Right lobe of liver (tissue), 6 donors: ENCODE results near the gene ADAM10. TPM values are rescaled to one million over a fixed set of nuclear protein-coding genes. Genes with fewer than 3 reads are reported as not detected.

Source experiments
- ATAC-seq, 4 donors: fragments of 200-7000 bp; cut with Tn5 transposase; one replicate each; pipeline ENCODE4 v1.9.1; 2020; ENCODE audit warnings: mild to moderate bottlenecking in 4 of 4, moderate library complexity in 4 of 4
- DNase-seq, 3 donors: peaks; one replicate each; pipeline ENCODE4 v3.0.0-alpha.2; 2020
- H3K27ac ChIP-seq, 3 donors: fragments of 200-600 bp; one replicate each; pipeline ENCODE4 v1.8.0; 2022
- H3K27me3 ChIP-seq, 2 donors: fragments of 200-600 bp; one replicate each; pipeline ENCODE4 v1.8.0; 2022
- H3K36me3 ChIP-seq, 4 donors: fragments of 200-600 bp; sonication (generic) in 1 of 4; one replicate each; pipeline versions ENCODE4 v1.5.1 to v1.8.0; 2017 to 2022; ENCODE audit warnings: control low read depth in 1 of 4
- H3K4me1 ChIP-seq, 4 donors: fragments of 200-600 bp; sonication (generic) in 1 of 4; one replicate each; pipeline versions ENCODE4 v1.5.1 to v1.8.0; 2017 to 2022; ENCODE audit warnings: control low read depth in 1 of 4
- H3K4me3 ChIP-seq, 3 donors: fragments of 200-600 bp; one replicate each; pipeline ENCODE4 v1.8.0; 2022
- H3K9me3 ChIP-seq, 4 donors: fragments of 200-600 bp; sonication (generic) in 1 of 4; one replicate each; pipeline versions ENCODE4 v1.5.1 to v1.8.0; 2017 to 2022; ENCODE audit warnings: control low read depth in 1 of 4
- CTCF ChIP-seq, 4 donors: fragments of 200-600 bp in 3 of 4; fragments of 450-650 bp in 1 of 4; IDR thresholded peaks; one replicate each; pipeline versions ENCODE4 v1.5.1 to v1.8.0; 2016 to 2022; ENCODE audit warnings: antibody characterized with exemption in 4 of 4, mild to moderate bottlenecking in 2 of 4
- POLR2A ChIP-seq: fragments of 450-650 bp; IDR thresholded peaks from one replicate; pipeline ENCODE4 v1.6.1; 2017; ENCODE audit warnings: antibody characterized with exemption, mild to moderate bottlenecking
- WGBS: methylation state at CpG from one replicate; pipeline ENCODE4 v1.1.6; 2018; ENCODE audit warnings: low coverage, low lambda C conversion rate; ENCODE audit not compliant: insufficient coverage; ENCODE audit errors: missing lambda C conversion rate; 5-methylcytosine and 5-hydroxymethylcytosine counted together
- intact Hi-C, 2 donors: fragments of 100-400 bp; cut with DNase I; formaldehyde crosslinking; loops; one replicate each; pipeline versions ENCODE4 v1.11.2 to v1.14.1; 2022
- small RNA-seq, 2 experiments: library from RNA; depleted of rRNA; stranded (forward); fragments of <200 nt; gene quantifications; one replicate each; pipeline ENCODE3, GENCODE V24; 2016
- total RNA-seq, 6 experiments: library from RNA; depleted of rRNA in 2 of 6; stranded (reverse); fragments of >200 nt in 2 of 6; fragmentation: NEBNext Ultra II Directional in 3 of 6; extraction: Animal tissue kit (Norgen Biotek cat#: 25700) in 3 of 6; gene quantifications; one replicate each; pipeline versions ENCODE4 v1.1.0 to v1.2.4, GENCODE V29; 2016 to 2023
- donor health status: DM: no; HTN: yes; CAD: no.
- donor health status: DM: no; HTN: no; CAD: no.
- donor health status: DM: no; HTN: no; CAD: no.
- donor health status: DM: no; HTN: yes; CAD: no.
- donor health status: DM: no; HTN: yes; CAD: no.

ADAM10 gene
- total RNA-seq, 6 experiments from 2014 or later: 24.1 to 78.1 (median 43.3) TPM

DNA sequence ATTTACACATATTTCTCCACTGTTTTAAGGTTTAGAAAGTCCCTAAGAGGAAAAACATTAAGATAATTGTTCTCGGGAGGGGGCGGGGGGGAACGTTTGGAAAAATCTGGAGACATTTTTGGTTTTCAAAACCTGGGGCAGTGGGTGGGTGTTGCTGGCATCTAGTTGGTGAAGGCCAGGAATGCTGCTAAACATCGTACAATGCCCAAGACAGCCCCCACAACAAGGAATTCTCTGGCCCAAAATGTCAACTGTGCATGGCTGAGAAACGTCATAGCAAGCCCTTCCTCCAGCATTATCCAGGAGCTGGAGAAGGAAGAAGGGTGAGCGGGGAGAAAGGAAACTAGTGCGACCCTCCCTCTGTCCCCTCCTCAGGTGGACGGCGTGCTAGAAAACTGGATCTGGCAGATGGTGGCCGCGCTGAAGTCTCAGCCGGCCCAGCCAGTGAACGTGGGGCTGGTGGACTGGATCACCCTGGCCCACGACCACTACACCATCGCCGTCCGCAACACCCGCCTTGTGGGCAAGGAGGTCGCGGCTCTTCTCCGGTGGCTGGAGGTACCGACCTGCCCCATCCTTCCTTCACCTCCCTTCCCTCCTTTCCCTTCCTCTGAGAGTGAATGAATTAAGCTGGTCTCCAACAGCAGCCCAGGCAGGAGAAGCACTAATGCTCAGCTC, 208.0 kb downstream of the ADAM10 start:
- no peak overlapping the region for H3K4me3 ChIP-seq
- no peak for DNase-seq
- intact Hi-C loops: no loop called here
- peaks cover 0 to 5% (median 0%) of the 10 kb centered on the region in 4 donors for H3K36me3 ChIP-seq
- no peak for TF ChIP-seq CTCF (IDR thresholded peaks at IDR 0.05)
- TF ChIP-seq POLR2A: no peak
- WGBS: 73% methylated on average over 5 of the region's 22 CpGs
- H3K9me3 ChIP-seq: no peaks in the 10 kb centered on the region
- no peak for ATAC-seq
- no peaks in the 10 kb centered on the region for H3K27me3 ChIP-seq
- no peak overlapping the region for H3K27ac ChIP-seq
- peaks cover 0 to 6% (median 2%) of the 10 kb centered on the region in 4 donors for H3K4me1 ChIP-seq

DNA sequence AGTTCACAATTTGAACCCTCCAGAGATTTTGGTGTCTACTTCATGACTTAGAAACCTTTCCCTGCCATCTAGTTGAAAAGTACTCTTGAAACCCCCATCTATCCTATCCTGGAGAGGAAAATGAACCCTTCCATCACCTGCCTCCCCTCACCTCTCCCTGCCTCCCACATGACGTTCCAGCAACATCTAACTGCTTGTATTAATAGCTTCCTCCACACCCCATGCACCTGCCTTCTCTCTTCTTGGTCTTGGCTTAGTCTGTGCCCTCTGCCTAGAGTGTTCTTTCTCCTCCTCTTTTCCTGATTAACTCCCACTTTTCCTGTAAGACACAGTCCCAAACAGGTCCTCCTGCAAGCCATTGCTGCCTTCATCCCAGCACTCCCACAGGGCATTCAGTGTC, 210.0 kb downstream of the ADAM10 start:
- no peaks in the 10 kb centered on the region for H3K9me3 ChIP-seq
- H3K4me3 ChIP-seq: no peak overlapping the region
- TF ChIP-seq CTCF (IDR thresholded peaks at IDR 0.05) (no peak), POLR2A (no peak)
- intact Hi-C loops: no loop called here
- ATAC-seq (no peak), DNase-seq (peak in 1 of 3 donors; percentile 28)
- whole genome bisulfite sequencing: 100% methylated on average over 1 of the region's 1 CpG
- no peaks in the 10 kb centered on the region for H3K4me1 ChIP-seq
- no peaks in the 10 kb centered on the region for H3K27me3 ChIP-seq
- H3K27ac ChIP-seq: no peak overlapping the region
- peaks cover 0 to 5% (median 0%) of the 10 kb centered on the region in 4 donors for H3K36me3 ChIP-seq

DNA sequence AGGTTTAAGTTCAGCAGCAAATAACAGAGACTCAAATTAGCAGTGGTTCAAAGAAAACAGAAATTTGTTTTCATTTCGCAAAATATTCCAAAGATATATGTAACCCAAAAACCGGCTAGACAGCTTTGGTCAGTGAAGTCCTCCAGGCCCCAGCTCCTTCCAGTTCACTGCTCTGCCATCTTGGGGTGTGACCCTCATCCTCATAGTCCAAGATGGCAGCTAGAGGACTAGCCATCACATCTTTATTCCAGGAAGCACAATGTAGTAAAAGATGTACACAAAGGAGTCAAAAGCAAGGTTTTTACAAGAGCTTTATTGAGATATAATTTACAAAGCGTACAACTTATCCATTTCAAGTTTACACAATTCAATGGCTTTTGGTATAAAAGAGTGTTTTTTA, 210.6 kb downstream of the ADAM10 start:
- WGBS: 93% methylated on average over 3 of the region's 3 CpGs
- H3K4me1 ChIP-seq: no peaks in the 10 kb centered on the region
- TF ChIP-seq POLR2A (no peak), CTCF (IDR thresholded peaks at IDR 0.05) (no peak)
- H3K27me3 ChIP-seq: no peaks in the 10 kb centered on the region
- DNase-seq (no peak), ATAC-seq (no peak)
- H3K4me3 ChIP-seq: no peak overlapping the region
- intact Hi-C loops: no loop called here
- H3K27ac ChIP-seq: no peak overlapping the region
- peaks cover 0 to 5% (median 0%) of the 10 kb centered on the region in 4 donors for H3K36me3 ChIP-seq
- H3K9me3 ChIP-seq: no peaks in the 10 kb centered on the region

Small RNA genes lying within 50 kb of the gene (small RNA-seq; reads per million reads assigned to genes)
- 0 reads per million in 2 experiments for gene AC091046.1
- 0 reads per million in 2 experiments for gene RF00012

Other genes with a start within 250 kb of the ADAM10 start
- gene MINDY2, start 21.6 kb upstream of the ADAM10 start, total RNA-seq: 1 to 10 TPM; 4.2 to 8.8 (median 5.5) TPM
- 10 to 100 TPM; 27.7 to 39.4 (median 30.2) TPM for gene SLTM, start 184.0 kb upstream of the ADAM10 start, total RNA-seq
- 10 to 100 TPM in 4 of 6 experiments, 1 to 10 TPM in 2; 7.3 to 19.1 (median 13.4) TPM for gene RNF111, start 238.0 kb upstream of the ADAM10 start, total RNA-seq